HEK293 (cell line): ENCODE measurements around the gene SEC61A2.
"Not testable (repeated sequence)": the region's sequence is repeated elsewhere in the genome, so short reads cannot be mapped to it uniquely, and the experiment has no call there.

Experiments used
- CTCF ChIA-PET: fragments of 350-600 bp; formaldehyde crosslinking; extraction: SDS; loops from one replicate; lab custom pipeline; 2021; ENCODE audit warnings: antibody characterized with exemption; lab: Yijun Ruan, JAX
- POLR2A ChIA-PET: fragments of 300-600 bp; formaldehyde crosslinking; extraction: SDS; loops from one replicate; lab custom pipeline; 2020; ENCODE audit warnings: antibody characterized with exemption, inconsistent platforms; lab: Yijun Ruan, JAX
- H3K27ac ChIP-seq: fragments of 200-500 bp; sonication (Bioruptor generic); 2 replicates; pipeline ENCODE4 v1.5.1; 2014; ENCODE audit warnings: low read depth, low read length, control low read depth, inconsistent platforms; ENCODE audit errors: extremely low read depth
- H3K36me3 ChIP-seq, 2 experiments: fragments of 200-500 bp in 1 of 2; sonication (Bioruptor generic) in 1 of 2; 1 replicate in 1 of 2; 2 replicates in 1 of 2; pipeline ENCODE4 v1.5.1; 2014 to 2017; ENCODE audit warnings: inconsistent platforms in 2 of 2, low read length in 2 of 2; ENCODE audit not compliant: control insufficient read depth in 2 of 2, insufficient read depth in 1 of 2
- H3K4me1 ChIP-seq: fragments of 200-500 bp; sonication (Bioruptor generic); 2 replicates; pipeline ENCODE4 v1.5.1; 2014; ENCODE audit warnings: mild to moderate bottlenecking, low read length, inconsistent platforms; ENCODE audit not compliant: control insufficient read depth, insufficient read depth
- H3K4me3 ChIP-seq: 2 replicates; pipeline ENCODE4 v1.5.1; 2011; ENCODE audit warnings: low read depth, mild to moderate bottlenecking, control low read depth, low read length, moderate library complexity
- H3K9me3 ChIP-seq: fragments of 200-500 bp; sonication (Bioruptor generic); 2 replicates; pipeline ENCODE4 v1.5.1; 2014; ENCODE audit warnings: low read depth, low read length, inconsistent platforms; ENCODE audit not compliant: control insufficient read depth, insufficient read depth
- EGR2 ChIP-seq: fragments of 450-650 bp; formaldehyde crosslinking; IDR thresholded peaks from 2 replicates; pipeline ENCODE4 v1.5.1; 2016; ENCODE audit warnings: low read depth, missing biosample characterization, missing genetic modification characterization
- KLF1 ChIP-seq: fragments of 450-650 bp; formaldehyde crosslinking; IDR thresholded peaks from 2 replicates; pipeline ENCODE4 v1.5.1; 2016; ENCODE audit warnings: missing biosample characterization, missing genetic modification characterization
- SCRT1 ChIP-seq: fragments of 450-650 bp; formaldehyde crosslinking; IDR thresholded peaks from 2 replicates; pipeline ENCODE4 v1.5.1; 2016; ENCODE audit warnings: missing biosample characterization, missing genetic modification characterization, borderline replicate concordance
- SCRT2 ChIP-seq: fragments of 450-650 bp; formaldehyde crosslinking; IDR thresholded peaks from 2 replicates; pipeline ENCODE4 v1.5.1; 2016; ENCODE audit warnings: missing biosample characterization, missing genetic modification characterization
- SP7 ChIP-seq: fragments of 450-650 bp; formaldehyde crosslinking; IDR thresholded peaks from 2 replicates; pipeline ENCODE4 v1.5.1; 2016; ENCODE audit warnings: missing biosample characterization, missing genetic modification characterization
- TCF7L2 ChIP-seq: IDR thresholded peaks from 2 replicates; pipeline ENCODE4 v1.6.1; 2011; ENCODE audit warnings: low read depth, mild to moderate bottlenecking, inconsistent platforms, low read length, moderate library complexity, borderline replicate concordance
- WT1 ChIP-seq: fragments of 450-650 bp; formaldehyde crosslinking; IDR thresholded peaks from 2 replicates; pipeline ENCODE4 v1.5.1; 2016; ENCODE audit warnings: missing biosample characterization, missing genetic modification characterization
- ZEB2 ChIP-seq: fragments of 450-650 bp; formaldehyde crosslinking; IDR thresholded peaks from 2 replicates; pipeline ENCODE4 v1.5.1; 2016; ENCODE audit warnings: missing biosample characterization, missing genetic modification characterization
- ZNF202 ChIP-seq: fragments of 450-650 bp; formaldehyde crosslinking; IDR thresholded peaks from 2 replicates; pipeline ENCODE4 v1.5.1; 2016; ENCODE audit warnings: missing biosample characterization, missing genetic modification characterization, borderline replicate concordance
- ZNF555 ChIP-seq: fragments of 450-650 bp; formaldehyde crosslinking; conservative IDR thresholded peaks from 2 replicates; pipeline ENCODE4 v1.5.1; 2017; ENCODE audit warnings: missing biosample characterization, mild to moderate bottlenecking, missing genetic modification characterization, inconsistent platforms
- ZNF654 ChIP-seq: fragments of 450-650 bp; formaldehyde crosslinking; IDR thresholded peaks from 2 replicates; pipeline ENCODE4 v1.5.1; 2016; ENCODE audit warnings: low read depth, missing biosample characterization, missing genetic modification characterization
- TF ChIP-seq, protein P1 (sequence below): fragments of 450-650 bp; formaldehyde crosslinking; IDR thresholded peaks from 2 replicates; pipeline ENCODE4 v1.5.1; 2016; ENCODE audit warnings: missing biosample characterization, missing genetic modification characterization
- TF ChIP-seq, protein P2 (sequence below): fragments of 450-650 bp; formaldehyde crosslinking; IDR thresholded peaks from 2 replicates; pipeline ENCODE4 v1.5.0; 2017; ENCODE audit warnings: missing biosample characterization, missing genetic modification characterization, borderline replicate concordance
- TF ChIP-seq, protein P3 (sequence below): fragments of 450-650 bp; formaldehyde crosslinking; IDR thresholded peaks from 2 replicates; pipeline ENCODE4 v1.5.1; 2016; ENCODE audit warnings: missing biosample characterization, missing genetic modification characterization

The SEC61A2 gene

DNA sequence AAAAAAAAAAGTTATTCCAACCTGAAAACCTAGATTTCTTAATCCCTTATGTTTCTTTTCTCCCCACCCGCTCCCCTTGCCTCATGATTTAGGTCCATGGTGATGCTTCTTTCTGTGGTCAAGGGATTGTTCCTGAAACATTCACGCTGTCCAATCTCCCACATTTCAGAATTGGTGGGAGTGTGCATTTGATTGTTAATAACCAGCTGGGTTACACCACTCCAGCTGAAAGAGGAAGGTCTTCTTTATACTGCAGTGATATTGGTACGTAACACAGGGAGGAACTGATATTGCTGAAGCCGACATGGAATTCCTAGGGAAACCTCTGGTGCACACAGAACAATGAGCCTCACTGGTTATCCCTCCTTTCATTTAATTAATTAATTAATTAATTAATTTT, 38.1 kb upstream of the SEC61A2 start:
- Histone ChIP-seq H3K9me3 (no peaks in the 10 kb centered on the region), H3K27ac (no peak overlapping the region), H3K4me1 (no peaks in the 10 kb centered on the region), H3K4me3 (no peak overlapping the region), H3K36me3 (peaks cover 67 to 82% of the 10 kb centered on the region in 2 experiments)
- CTCF ChIA-PET: interaction anchor here (0.6 to 0.9 kb wide), 2 partner anchors 28 to 271 kb away, joined by 3 read pairs; no protein-coding TSS in a partner anchor
- POLR2A ChIA-PET: interaction anchor here (1.4 kb wide), 1 partner anchor 23 kb away, joined by 3 read pairs; no protein-coding TSS in a partner anchor
- TF ChIP-seq, protein P1, sequence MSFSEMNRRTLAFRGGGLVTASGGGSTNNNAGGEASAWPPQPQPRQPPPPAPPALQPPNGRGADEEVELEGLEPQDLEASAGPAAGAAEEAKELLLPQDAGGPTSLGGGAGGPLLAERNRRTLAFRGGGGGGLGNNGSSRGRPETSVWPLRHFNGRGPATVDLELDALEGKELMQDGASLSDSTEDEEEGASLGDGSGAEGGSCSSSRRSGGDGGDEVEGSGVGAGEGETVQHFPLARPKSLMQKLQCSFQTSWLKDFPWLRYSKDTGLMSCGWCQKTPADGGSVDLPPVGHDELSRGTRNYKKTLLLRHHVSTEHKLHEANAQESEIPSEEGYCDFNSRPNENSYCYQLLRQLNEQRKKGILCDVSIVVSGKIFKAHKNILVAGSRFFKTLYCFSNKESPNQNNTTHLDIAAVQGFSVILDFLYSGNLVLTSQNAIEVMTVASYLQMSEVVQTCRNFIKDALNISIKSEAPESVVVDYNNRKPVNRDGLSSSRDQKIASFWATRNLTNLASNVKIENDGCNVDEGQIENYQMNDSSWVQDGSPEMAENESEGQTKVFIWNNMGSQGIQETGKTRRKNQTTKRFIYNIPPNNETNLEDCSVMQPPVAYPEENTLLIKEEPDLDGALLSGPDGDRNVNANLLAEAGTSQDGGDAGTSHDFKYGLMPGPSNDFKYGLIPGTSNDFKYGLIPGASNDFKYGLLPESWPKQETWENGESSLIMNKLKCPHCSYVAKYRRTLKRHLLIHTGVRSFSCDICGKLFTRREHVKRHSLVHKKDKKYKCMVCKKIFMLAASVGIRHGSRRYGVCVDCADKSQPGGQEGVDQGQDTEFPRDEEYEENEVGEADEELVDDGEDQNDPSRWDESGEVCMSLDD (tag by site-specific recombination): no peak
- no peak for TF ChIP-seq TCF7L2

DNA sequence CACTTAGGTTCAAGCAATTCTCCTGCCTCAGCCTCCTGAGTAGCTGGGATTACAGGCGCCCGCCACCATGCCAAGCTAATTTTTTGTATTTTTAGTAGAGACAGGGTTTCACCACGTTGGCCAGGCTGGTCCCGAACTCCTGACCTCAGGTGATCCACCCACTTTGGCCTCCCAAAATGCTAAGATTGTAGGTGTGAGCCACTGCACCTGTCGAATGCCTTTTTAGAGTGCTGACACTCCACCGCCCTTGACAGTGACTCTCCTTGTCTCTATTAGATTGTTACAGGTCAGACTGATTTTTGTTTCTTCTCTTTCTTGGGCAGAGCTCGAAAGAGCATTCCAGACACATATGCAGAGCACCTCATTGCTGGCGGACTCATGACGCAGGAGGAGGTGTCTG, 32.1 kb upstream of the SEC61A2 start:
- POLR2A ChIA-PET: not testable (repeated sequence)
- peaks cover 66 to 71% of the 10 kb centered on the region in 2 experiments for H3K36me3 ChIP-seq

DNA sequence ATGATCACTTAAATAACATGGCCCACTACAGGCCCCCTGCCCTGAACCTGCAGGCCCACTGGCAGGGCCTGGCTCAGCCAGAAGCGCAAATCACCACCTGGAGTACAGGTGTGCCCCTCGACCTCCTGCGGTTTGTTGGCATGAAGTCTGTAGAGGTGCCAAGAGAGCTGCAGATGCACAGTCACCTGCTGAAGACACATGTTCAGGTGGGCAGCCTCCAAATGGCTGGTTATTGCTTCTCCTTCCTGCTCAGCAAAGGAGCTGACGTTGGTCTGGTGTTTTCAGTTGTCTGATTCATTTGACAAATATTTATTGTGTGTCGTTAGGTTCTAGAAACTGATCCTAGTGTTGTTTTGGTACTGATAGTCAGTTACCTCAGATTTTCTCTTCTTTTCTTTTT, 31.7 kb upstream of the SEC61A2 start:
- ChIA-PET POLR2A (no interaction called here), CTCF (interaction anchor here (0.6 to 0.7 kb wide), 2 partner anchors 9 to 27 kb away, joined by 3 to 4 read pairs; no protein-coding TSS in a partner anchor)
- no peaks in the 10 kb centered on the region for H3K9me3 ChIP-seq
- peaks cover 66 to 71% of the 10 kb centered on the region in 2 experiments for H3K36me3 ChIP-seq
- no peak overlapping the region for H3K4me3 ChIP-seq
- no peak overlapping the region for H3K27ac ChIP-seq
- TF ChIP-seq ZNF654 (no peak), KLF1 (no peak), EGR2 (tag by site-specific recombination) (no peak), ZNF555 (tag by site-specific recombination) (no peak), SP7 (tag by site-specific recombination) (no peak), ZEB2 (tag by site-specific recombination) (no peak), WT1 (tag by site-specific recombination) (no peak), ZNF202 (tag by site-specific recombination) (no peak)
- TF ChIP-seq, protein P2, sequence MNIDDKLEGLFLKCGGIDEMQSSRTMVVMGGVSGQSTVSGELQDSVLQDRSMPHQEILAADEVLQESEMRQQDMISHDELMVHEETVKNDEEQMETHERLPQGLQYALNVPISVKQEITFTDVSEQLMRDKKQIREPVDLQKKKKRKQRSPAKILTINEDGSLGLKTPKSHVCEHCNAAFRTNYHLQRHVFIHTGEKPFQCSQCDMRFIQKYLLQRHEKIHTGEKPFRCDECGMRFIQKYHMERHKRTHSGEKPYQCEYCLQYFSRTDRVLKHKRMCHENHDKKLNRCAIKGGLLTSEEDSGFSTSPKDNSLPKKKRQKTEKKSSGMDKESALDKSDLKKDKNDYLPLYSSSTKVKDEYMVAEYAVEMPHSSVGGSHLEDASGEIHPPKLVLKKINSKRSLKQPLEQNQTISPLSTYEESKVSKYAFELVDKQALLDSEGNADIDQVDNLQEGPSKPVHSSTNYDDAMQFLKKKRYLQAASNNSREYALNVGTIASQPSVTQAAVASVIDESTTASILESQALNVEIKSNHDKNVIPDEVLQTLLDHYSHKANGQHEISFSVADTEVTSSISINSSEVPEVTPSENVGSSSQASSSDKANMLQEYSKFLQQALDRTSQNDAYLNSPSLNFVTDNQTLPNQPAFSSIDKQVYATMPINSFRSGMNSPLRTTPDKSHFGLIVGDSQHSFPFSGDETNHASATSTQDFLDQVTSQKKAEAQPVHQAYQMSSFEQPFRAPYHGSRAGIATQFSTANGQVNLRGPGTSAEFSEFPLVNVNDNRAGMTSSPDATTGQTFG (tag by site-specific recombination): no peak
- TF ChIP-seq, protein P3, sequence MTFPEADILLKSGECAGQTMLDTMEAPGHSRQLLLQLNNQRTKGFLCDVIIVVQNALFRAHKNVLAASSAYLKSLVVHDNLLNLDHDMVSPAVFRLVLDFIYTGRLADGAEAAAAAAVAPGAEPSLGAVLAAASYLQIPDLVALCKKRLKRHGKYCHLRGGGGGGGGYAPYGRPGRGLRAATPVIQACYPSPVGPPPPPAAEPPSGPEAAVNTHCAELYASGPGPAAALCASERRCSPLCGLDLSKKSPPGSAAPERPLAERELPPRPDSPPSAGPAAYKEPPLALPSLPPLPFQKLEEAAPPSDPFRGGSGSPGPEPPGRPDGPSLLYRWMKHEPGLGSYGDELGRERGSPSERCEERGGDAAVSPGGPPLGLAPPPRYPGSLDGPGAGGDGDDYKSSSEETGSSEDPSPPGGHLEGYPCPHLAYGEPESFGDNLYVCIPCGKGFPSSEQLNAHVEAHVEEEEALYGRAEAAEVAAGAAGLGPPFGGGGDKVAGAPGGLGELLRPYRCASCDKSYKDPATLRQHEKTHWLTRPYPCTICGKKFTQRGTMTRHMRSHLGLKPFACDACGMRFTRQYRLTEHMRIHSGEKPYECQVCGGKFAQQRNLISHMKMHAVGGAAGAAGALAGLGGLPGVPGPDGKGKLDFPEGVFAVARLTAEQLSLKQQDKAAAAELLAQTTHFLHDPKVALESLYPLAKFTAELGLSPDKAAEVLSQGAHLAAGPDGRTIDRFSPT: no peak
- TF ChIP-seq, all 188 proteins: peak for 0
- no peaks in the 10 kb centered on the region for H3K4me1 ChIP-seq

More for the DNA sequence above, 32.1 kb upstream of the SEC61A2 start:
- H3K9me3 ChIP-seq, H3K4me1 ChIP-seq, H3K4me3 ChIP-seq, H3K27ac ChIP-seq: not testable (repeated sequence)
- CTCF ChIA-PET: interaction anchor here (0.6 to 0.7 kb wide), 2 partner anchors 10 to 27 kb away, joined by 3 to 4 read pairs; no protein-coding TSS in a partner anchor
- TF ChIP-seq SCRT1 (tag by site-specific recombination): peak; percentile 73; the same call in 1 of the 2 replicates
- peak; percentile 70 for TF ChIP-seq SCRT2
